Fibroblast of lung (primary cell): ENCODE data around the gene PITPNB. TPM values are rescaled to one million over a fixed set of nuclear protein-coding genes. Genes with fewer than 3 reads are reported as not detected.

ENCODE experiments used
- DNase-seq, 2 donors: peaks; one replicate each; pipeline versions ENCODE4 v3.0.0 to v3.0.0-alpha.2; 2010; ENCODE audit warnings: low read depth in 2 of 2
- H2AFZ ChIP-seq: 2 replicates; pipeline ENCODE4 v1.5.1; 2012; ENCODE audit warnings: low read length, control low read depth, inconsistent platforms
- H3K27ac ChIP-seq: 2 replicates; pipeline ENCODE4 v1.5.1; 2011; ENCODE audit warnings: low read length, control low read depth; ENCODE audit not compliant: insufficient read depth
- H3K27me3 ChIP-seq: 2 replicates; pipeline ENCODE4 v1.5.1; 2011; ENCODE audit warnings: mild to moderate bottlenecking, low read length; ENCODE audit not compliant: control insufficient read depth, insufficient read depth
- H3K36me3 ChIP-seq: 2 replicates; pipeline ENCODE4 v1.5.1; 2011; ENCODE audit warnings: low read length; ENCODE audit not compliant: control insufficient read depth, insufficient read depth
- H3K4me1 ChIP-seq: 2 replicates; pipeline ENCODE4 v1.5.1; 2011; ENCODE audit warnings: low read length; ENCODE audit not compliant: control insufficient read depth, insufficient read depth; ENCODE audit errors: extremely low read depth
- H3K4me2 ChIP-seq: 2 replicates; pipeline ENCODE4 v1.5.1; 2011; ENCODE audit warnings: low read length, control low read depth; ENCODE audit not compliant: insufficient read depth; ENCODE audit errors: extremely low read depth
- H3K4me3 ChIP-seq, 4 experiments: fragments of 200-600 bp in 1 of 4; sonication (generic) in 1 of 4; replicated peaks in 1 of 4; 2 replicates each; pipeline ENCODE4 v1.5.1; 2011 to 2016; ENCODE audit warnings: low read length in 4 of 4, low read depth in 3 of 4, mild to moderate bottlenecking in 3 of 4, control low read depth in 2 of 4, inconsistent platforms in 1 of 4, mixed read lengths in 1 of 4; ENCODE audit not compliant: insufficient read depth in 1 of 4; ENCODE audit errors: control extremely low read depth in 1 of 4
- H3K79me2 ChIP-seq: 2 replicates; pipeline ENCODE4 v1.5.1; 2012; ENCODE audit warnings: mild to moderate bottlenecking, low read length, inconsistent platforms; ENCODE audit not compliant: control insufficient read depth, insufficient read depth
- H3K9ac ChIP-seq: 2 replicates; pipeline ENCODE4 v1.5.1; 2011; ENCODE audit warnings: mild to moderate bottlenecking, low read length, control low read depth; ENCODE audit not compliant: insufficient read depth
- H3K9me3 ChIP-seq: 2 replicates; pipeline ENCODE4 v1.5.1; 2012; ENCODE audit warnings: low read depth, low read length; ENCODE audit not compliant: control insufficient read depth, insufficient read depth
- H4K20me1 ChIP-seq: 2 replicates; pipeline ENCODE4 v1.5.1; 2011; ENCODE audit warnings: low read length; ENCODE audit not compliant: control insufficient read depth, insufficient read depth; ENCODE audit errors: extremely low read depth
- EZH2 ChIP-seq: IDR thresholded peaks from 2 replicates; pipeline ENCODE4 v1.5.1; 2012; ENCODE audit warnings: low read length, control low read depth, mild to moderate bottlenecking; ENCODE audit errors: missing control alignments
- polyA plus RNA-seq, 2 donors: library from polyadenylated mRNA; depleted of rRNA in 1 of 2; stranded (reverse) in 1 of 2; unstranded in 1 of 2; fragments of >200 nt; gene quantifications; 2 replicates each; pipeline ENCODE4 v1.2.1, GENCODE V29; 2011 to 2012; ENCODE audit warnings: missing spikeins in 1 of 2
- total RNA-seq: library from RNA; depleted of rRNA; stranded (reverse); fragments of >200 nt; gene quantifications from 2 replicates; pipeline ENCODE4 v1.2.1, GENCODE V29; 2014
- TF ChIP-seq, protein P1 (sequence below), 2 donors: IDR thresholded peaks in 1 of 2; conservative IDR thresholded peaks in 1 of 2; 1 replicate in 1 of 2; 2 replicates in 1 of 2; pipeline ENCODE4 v1.5.1; 2011 to 2012; ENCODE audit warnings: low read length in 2 of 2, control low read depth in 1 of 2, inconsistent platforms in 1 of 2, low read depth in 1 of 2, mild to moderate bottlenecking in 1 of 2

The PITPNB gene
- total and polyA plus RNA-seq, 2 donors (not counting 1 experiment from before 2014, with no cell fraction given) = 42.4 to 79.4 TPM

DNA sequence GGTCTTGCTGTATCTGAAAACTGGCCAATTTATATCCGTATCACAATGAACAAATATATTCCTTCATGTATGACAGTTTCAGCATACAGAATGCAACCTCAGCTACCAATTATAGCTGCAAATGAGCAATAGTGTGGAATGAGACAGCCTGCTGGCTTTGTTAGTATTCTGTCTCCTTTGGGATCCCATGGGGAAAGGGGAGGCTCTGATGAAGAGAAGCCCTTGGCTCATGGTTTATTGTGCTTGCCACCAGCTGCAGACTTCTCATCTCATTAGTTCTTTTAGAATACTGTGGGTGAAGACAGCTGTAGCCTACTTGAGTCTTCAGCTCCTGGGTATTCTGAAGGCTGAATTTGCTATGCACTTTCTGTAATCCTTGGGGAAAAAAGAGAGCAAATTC lies 42.4 kb downstream of the PITPNB start:
- Histone ChIP-seq H2AFZ (no peak overlapping the region), H3K36me3 (peaks cover 8% of the 10 kb centered on the region), H3K27me3 (no peaks in the 10 kb centered on the region), H3K27ac (peak overlapping the region; percentile 5), H3K9me3 (no peaks in the 10 kb centered on the region), H3K4me2 (no peak overlapping the region), H3K79me2 (peaks cover 28% of the 10 kb centered on the region), H3K9ac (no peak overlapping the region), H3K4me3 (no peak overlapping the region), H4K20me1 (no peaks in the 10 kb centered on the region), H3K4me1 (peaks cover 23% of the 10 kb centered on the region)
- TF ChIP-seq, protein P1, sequence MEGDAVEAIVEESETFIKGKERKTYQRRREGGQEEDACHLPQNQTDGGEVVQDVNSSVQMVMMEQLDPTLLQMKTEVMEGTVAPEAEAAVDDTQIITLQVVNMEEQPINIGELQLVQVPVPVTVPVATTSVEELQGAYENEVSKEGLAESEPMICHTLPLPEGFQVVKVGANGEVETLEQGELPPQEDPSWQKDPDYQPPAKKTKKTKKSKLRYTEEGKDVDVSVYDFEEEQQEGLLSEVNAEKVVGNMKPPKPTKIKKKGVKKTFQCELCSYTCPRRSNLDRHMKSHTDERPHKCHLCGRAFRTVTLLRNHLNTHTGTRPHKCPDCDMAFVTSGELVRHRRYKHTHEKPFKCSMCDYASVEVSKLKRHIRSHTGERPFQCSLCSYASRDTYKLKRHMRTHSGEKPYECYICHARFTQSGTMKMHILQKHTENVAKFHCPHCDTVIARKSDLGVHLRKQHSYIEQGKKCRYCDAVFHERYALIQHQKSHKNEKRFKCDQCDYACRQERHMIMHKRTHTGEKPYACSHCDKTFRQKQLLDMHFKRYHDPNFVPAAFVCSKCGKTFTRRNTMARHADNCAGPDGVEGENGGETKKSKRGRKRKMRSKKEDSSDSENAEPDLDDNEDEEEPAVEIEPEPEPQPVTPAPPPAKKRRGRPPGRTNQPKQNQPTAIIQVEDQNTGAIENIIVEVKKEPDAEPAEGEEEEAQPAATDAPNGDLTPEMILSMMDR (conservative IDR thresholded peaks at IDR 0.05 in 1 of 2, IDR thresholded peaks at IDR 0.05 in 1 of 2; ENCODE audit: low read depth in 1 of 2, low read length in 2 of 2) = no peak
- TF ChIP-seq EZH2 = no peak
- peak in 1 of 2 donors; percentile 50 for DNase-seq

DNA sequence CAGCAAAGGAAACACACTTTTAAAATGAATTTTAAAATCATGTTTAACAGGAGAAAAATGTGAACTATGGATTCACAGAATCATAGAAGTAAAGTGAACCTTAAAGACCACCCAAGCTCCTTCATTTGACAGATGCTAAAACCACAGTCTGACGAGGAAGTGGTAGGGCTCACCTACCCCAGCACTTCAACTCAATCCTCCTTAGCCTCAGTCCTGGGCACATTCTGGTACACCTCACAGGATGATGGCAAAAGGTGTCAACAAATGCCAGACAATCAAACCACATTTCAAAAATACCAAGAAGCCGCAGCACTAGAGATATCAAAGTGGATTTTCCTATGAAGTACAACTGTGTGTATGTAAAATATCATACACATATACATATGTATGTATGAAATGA lies 43.1 kb downstream of the PITPNB start:
- no peak for DNase-seq
- H3K79me2 ChIP-seq = peaks cover 28% of the 10 kb centered on the region
- H3K27me3 ChIP-seq = no peaks in the 10 kb centered on the region
- no peak overlapping the region for H3K27ac ChIP-seq
- H4K20me1 ChIP-seq = no peaks in the 10 kb centered on the region
- H3K4me2 ChIP-seq = no peak overlapping the region
- peaks cover 8% of the 10 kb centered on the region for H3K36me3 ChIP-seq
- no peak overlapping the region for H3K4me3 ChIP-seq
- no peaks in the 10 kb centered on the region for H3K9me3 ChIP-seq
- no peak overlapping the region for H3K9ac ChIP-seq
- H2AFZ ChIP-seq = no peak overlapping the region
- H3K4me1 ChIP-seq = peaks cover 16% of the 10 kb centered on the region
- no peak for TF ChIP-seq EZH2
- TF ChIP-seq, protein P1 (conservative IDR thresholded peaks at IDR 0.05 in 1 of 2, IDR thresholded peaks at IDR 0.05 in 1 of 2; ENCODE audit: low read depth in 1 of 2, low read length in 2 of 2) = no peak

DNA sequence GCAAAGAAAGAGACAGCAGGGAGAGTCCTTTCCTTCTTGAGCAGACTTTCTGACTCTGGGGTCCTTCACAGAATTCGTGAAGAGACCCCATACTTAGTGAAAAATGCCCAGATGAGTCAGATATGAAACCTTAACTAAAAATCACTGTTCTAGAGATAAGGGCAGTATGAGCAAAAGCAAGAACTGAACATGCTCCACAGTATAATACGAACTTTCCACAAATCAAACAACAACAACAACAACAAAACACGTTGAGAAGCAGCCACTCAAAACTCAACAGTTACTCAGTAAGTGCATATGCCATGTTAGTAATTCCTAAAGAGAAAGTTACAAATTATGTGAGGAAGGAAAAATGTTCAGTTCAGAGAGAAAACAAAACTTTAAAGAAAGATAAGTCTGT lies 44.3 kb downstream of the PITPNB start:
- Histone ChIP-seq H3K4me2 (no peak overlapping the region), H3K4me3 (no peak overlapping the region), H3K79me2 (peaks cover 33% of the 10 kb centered on the region), H3K36me3 (peaks cover 8% of the 10 kb centered on the region), H3K27ac (no peak overlapping the region), H4K20me1 (no peaks in the 10 kb centered on the region), H3K9me3 (no peaks in the 10 kb centered on the region), H3K4me1 (peaks cover 13% of the 10 kb centered on the region), H3K9ac (no peak overlapping the region), H3K27me3 (no peaks in the 10 kb centered on the region), H2AFZ (no peak overlapping the region)
- no peak for DNase-seq
- TF ChIP-seq, protein P1 (conservative IDR thresholded peaks at IDR 0.05 in 1 of 2, IDR thresholded peaks at IDR 0.05 in 1 of 2; ENCODE audit: low read depth in 1 of 2, low read length in 2 of 2) = no peak
- no peak for TF ChIP-seq EZH2
